ENCODE measurements around the gene MAP3K4. TPM values are rescaled to one million over a fixed set of nuclear protein-coding genes. Genes with fewer than 3 reads are reported as not detected.

The MAP3K4 gene
- total and polyA plus RNA-seq, 2 of the 4 experiments (the other 2 are of a cell fraction) = 11.5 to 20.4 TPM

DNA sequence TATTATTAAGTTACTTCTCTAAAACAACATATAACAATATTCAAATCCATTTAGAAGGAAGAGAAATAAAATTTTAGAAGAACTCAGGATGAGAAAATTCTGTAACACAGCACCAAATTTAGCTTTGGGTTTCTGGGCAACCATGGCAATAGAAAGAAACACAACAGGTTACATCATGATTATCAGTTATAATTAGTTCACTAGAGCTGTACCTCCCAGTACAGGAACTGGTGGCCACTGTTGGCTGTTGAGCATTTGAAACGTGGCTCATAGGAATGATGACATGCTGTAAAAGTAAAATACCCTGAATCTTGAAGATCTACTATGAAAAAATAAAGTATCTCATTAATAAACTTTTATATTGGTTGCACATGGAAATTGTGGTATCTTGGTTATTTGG, 23.7 kb upstream of the MAP3K4 start:
- ChIA-PET POLR2A (ENCODE audit: unreplicated experiment) (no interaction called here), CTCF (interaction anchor here (1.2 kb wide), 1 partner anchor 25 kb away, joined by 4 read pairs; no protein-coding TSS in a partner anchor)
- H4K8ac ChIP-seq (ENCODE audit: low read depth in 2 of 2, low read length in 2 of 2) = no peak overlapping the region
- no peak overlapping the region for H2AK5ac ChIP-seq (ENCODE audit: low read depth, low read length)
- in situ Hi-C loops (cut with MboI; ENCODE audit: low sequenced_read_pairs) (no loop called here), intact Hi-C loops (cut with micrococcal nuclease) (no loop called here), dilution Hi-C loops (cut with HindIII; ENCODE audit: low sequenced_read_pairs, unreplicated experiment) (no loop called here)
- H2BK15ac ChIP-seq (ENCODE audit: low read depth, low read length) = no peak overlapping the region
- no peak overlapping the region for H3K4ac ChIP-seq (ENCODE audit: low read depth, low read length)
- WGBS, 2 experiments (ENCODE audit: extremely low coverage in 2 of 2, insufficient read length in 1 of 2) = no CpG with 5 or more reads among the region's 1 CpG
- peaks cover 5% of the 10 kb centered on the region for H3K27me3 ChIP-seq (ENCODE audit: control insufficient read depth, insufficient read depth, low read length)
- H3K79me1 ChIP-seq (ENCODE audit: low read depth in 1 of 2, low read length in 2 of 2) = no peaks in the 10 kb centered on the region
- no peak overlapping the region for H2AFZ ChIP-seq (replicated peaks; ENCODE audit: low read length, poor library complexity)
- TF ChIP-seq MAZ (IDR thresholded peaks at IDR 0.05; ENCODE audit: borderline replicate concordance, low read depth, low read length) = no peak
- TF ChIP-seq, protein P1, sequence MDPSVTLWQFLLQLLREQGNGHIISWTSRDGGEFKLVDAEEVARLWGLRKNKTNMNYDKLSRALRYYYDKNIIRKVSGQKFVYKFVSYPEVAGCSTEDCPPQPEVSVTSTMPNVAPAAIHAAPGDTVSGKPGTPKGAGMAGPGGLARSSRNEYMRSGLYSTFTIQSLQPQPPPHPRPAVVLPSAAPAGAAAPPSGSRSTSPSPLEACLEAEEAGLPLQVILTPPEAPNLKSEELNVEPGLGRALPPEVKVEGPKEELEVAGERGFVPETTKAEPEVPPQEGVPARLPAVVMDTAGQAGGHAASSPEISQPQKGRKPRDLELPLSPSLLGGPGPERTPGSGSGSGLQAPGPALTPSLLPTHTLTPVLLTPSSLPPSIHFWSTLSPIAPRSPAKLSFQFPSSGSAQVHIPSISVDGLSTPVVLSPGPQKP (IDR thresholded peaks at IDR 0.05; ENCODE audit: borderline replicate concordance, low read depth, low read length) = no peak
- no peak overlapping the region for H3K56ac ChIP-seq (ENCODE audit: extremely low read depth, insufficient read depth, low read length)
- no TSS peak for BruUV-seq (replicated peaks)
- H3K18ac ChIP-seq (ENCODE audit: low read depth, low read length) = no peak overlapping the region
- no peak overlapping the region for H3K4me2 ChIP-seq (ENCODE audit: low read depth, low read length)
- no peak overlapping the region for H4K5ac ChIP-seq (ENCODE audit: low read depth, low read length)
- H3K4me1 ChIP-seq (ENCODE audit: control insufficient read depth, insufficient read depth, low read length) = peaks cover 6% of the 10 kb centered on the region
- no peak overlapping the region for H2BK5ac ChIP-seq (ENCODE audit: low read depth, low read length, poor library complexity, severe bottlenecking)
- no peak overlapping the region for H3K4me3 ChIP-seq (ENCODE audit: insufficient read depth, low read depth, low read length)
- H3K9ac ChIP-seq (ENCODE audit: low read depth, low read length) = no peak overlapping the region
- H4K91ac ChIP-seq (ENCODE audit: insufficient read depth, low read depth, low read length) = no peak overlapping the region
- ATAC-seq (ENCODE audit: low read depth) (no peak), DNase-seq (no peak)
- no peak overlapping the region for H3K14ac ChIP-seq (replicated peaks; ENCODE audit: low read depth, low read length)
- no peak overlapping the region for H2AK9ac ChIP-seq (replicated peaks; ENCODE audit: low read depth, low read length, poor library complexity)
- H3K9me1 ChIP-seq (ENCODE audit: insufficient read depth, low read length) = no peaks in the 10 kb centered on the region
- no peaks in the 10 kb centered on the region for H3K9me3 ChIP-seq (ENCODE audit: control insufficient read depth, insufficient read depth, low read length)
- no peaks in the 10 kb centered on the region for H4K20me1 ChIP-seq (ENCODE audit: insufficient read depth, low read length)
- H3K36me3 ChIP-seq (ENCODE audit: control insufficient read depth, insufficient read depth, low read length) = no peaks in the 10 kb centered on the region
- no peak overlapping the region for H2BK20ac ChIP-seq (ENCODE audit: low read depth, low read length)
- H2BK120ac ChIP-seq (ENCODE audit: low read depth, low read length) = no peak overlapping the region
- no peak overlapping the region for H3K27ac ChIP-seq (ENCODE audit: insufficient read depth, low read length)
- no peak overlapping the region for H3K23ac ChIP-seq (ENCODE audit: low read depth, low read length)
